BE2C (cell line): ENCODE results near the gene GLYR1.

Experiments
- DNase-seq: peaks from one replicate; pipeline ENCODE4 v3.0.0-alpha.2; 2020
- H3K27me3 ChIP-seq: fragments of 250-450 bp; sonication (Bioruptor Pico); 2 replicates; pipeline ENCODE4 v1.5.1; 2020; ENCODE audit warnings: mild to moderate bottlenecking
- H3K36me3 ChIP-seq: fragments of 250-450 bp; sonication (Bioruptor Pico); 2 replicates; pipeline ENCODE4 v1.5.1; 2020; ENCODE audit warnings: mild to moderate bottlenecking
- H3K4me1 ChIP-seq: fragments of 250-450 bp; sonication (Bioruptor Pico); 2 replicates; pipeline ENCODE4 v1.5.1; 2020
- H3K4me3 ChIP-seq: 2 replicates; pipeline ENCODE4 v1.5.1; 2011; ENCODE audit warnings: low read depth, low read length
- H3K9me3 ChIP-seq: fragments of 250-450 bp; sonication (Bioruptor Pico); 2 replicates; pipeline ENCODE4 v1.5.1; 2020
- TF ChIP-seq, protein P1 (sequence below): IDR thresholded peaks from 2 replicates; pipeline ENCODE4 v1.5.1; 2012; ENCODE audit warnings: mild to moderate bottlenecking, low read depth, low read length

The GLYR1 gene

DNA sequence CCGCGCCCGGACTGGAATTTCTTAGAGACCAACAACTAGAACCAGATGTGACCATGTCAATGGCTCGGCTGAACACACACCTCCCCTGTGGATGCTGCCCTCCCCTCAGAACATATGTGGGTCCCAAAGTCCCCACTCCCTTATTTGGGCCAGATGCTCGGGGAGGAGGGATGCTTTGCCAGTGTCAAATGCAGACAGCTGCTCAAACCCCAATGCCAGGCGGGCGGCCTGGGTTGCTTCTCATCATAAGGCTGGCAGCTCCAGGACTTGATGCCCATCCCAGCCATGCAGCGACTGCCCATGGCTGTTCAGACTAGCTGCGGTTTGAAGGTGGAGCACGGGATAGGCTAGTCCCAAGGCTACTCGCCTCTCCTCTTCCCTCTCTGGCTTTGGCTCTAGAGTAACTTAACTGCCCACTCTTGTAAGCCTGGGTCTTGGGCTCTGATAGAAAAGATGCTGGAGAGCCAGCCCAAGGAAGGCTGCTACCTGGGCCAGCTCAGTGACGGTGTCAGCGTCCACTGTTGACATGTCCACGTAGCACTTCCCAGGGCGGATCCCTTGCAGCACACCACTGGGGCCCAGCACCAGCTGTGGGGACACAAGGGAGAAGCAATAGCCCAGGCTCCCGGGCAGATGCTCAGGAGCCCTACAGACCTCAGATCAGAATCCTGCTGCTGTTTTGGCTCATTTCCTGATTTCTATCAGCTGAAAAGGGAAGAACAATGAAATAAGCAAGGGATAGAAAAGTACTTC lies 33.7 kb downstream of the GLYR1 start:
- Histone ChIP-seq H3K4me3 (no peak overlapping the region), H3K4me1 (no peaks in the 10 kb centered on the region), H3K9me3 (no peaks in the 10 kb centered on the region), H3K36me3 (peaks cover 66% of the 10 kb centered on the region), H3K27me3 (no peaks in the 10 kb centered on the region)
- no peak for DNase-seq
- TF ChIP-seq, protein P1, sequence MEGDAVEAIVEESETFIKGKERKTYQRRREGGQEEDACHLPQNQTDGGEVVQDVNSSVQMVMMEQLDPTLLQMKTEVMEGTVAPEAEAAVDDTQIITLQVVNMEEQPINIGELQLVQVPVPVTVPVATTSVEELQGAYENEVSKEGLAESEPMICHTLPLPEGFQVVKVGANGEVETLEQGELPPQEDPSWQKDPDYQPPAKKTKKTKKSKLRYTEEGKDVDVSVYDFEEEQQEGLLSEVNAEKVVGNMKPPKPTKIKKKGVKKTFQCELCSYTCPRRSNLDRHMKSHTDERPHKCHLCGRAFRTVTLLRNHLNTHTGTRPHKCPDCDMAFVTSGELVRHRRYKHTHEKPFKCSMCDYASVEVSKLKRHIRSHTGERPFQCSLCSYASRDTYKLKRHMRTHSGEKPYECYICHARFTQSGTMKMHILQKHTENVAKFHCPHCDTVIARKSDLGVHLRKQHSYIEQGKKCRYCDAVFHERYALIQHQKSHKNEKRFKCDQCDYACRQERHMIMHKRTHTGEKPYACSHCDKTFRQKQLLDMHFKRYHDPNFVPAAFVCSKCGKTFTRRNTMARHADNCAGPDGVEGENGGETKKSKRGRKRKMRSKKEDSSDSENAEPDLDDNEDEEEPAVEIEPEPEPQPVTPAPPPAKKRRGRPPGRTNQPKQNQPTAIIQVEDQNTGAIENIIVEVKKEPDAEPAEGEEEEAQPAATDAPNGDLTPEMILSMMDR = no peak

DNA sequence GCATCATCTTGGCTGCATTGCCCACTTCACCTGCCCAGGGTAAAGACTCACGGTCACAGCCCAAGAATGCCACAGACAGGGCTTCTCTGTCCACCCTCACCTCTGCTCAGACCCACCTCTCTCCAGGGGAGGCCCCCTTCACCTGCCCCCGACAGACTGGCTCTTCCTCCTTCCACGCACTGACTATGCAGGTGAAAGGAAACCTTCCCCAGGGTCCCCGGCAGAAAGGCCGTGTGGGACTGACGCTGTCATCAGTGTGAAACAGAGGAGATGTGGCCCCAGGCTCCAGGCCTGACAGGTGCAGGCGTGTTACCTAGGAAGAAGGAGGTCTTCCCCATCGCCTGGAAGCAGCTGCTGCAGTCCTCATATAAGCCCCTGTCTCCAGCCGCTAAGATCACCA lies 35.3 kb downstream of the GLYR1 start:
- Histone ChIP-seq H3K27me3 (no peaks in the 10 kb centered on the region), H3K4me1 (no peaks in the 10 kb centered on the region), H3K4me3 (no peak overlapping the region), H3K36me3 (peaks cover 68% of the 10 kb centered on the region), H3K9me3 (no peaks in the 10 kb centered on the region)
- TF ChIP-seq, protein P1 = no peak
- no peak for DNase-seq

DNA sequence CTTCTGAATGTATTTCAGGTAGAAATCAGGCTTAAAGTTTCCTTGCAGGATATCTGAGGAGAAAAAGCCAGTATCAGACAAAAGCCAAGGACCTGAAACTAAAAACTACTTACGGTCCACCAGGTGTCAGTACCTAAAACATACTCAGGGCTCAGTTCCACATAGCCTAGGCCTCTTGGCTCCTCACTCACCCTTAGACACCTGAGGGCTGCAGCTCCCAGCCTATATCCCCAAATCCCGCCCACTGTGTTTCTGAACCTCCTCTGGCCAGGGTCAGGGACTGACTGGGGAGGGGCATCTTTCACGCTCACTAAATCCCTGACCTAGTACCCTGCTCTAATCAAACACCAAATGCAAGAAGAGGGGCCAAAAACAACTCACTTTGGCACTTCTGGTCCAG lies 35.8 kb downstream of the GLYR1 start:
- H3K4me1 ChIP-seq = no peaks in the 10 kb centered on the region
- H3K4me3 ChIP-seq = no peak overlapping the region
- peaks cover 63% of the 10 kb centered on the region for H3K36me3 ChIP-seq
- H3K27me3 ChIP-seq = no peaks in the 10 kb centered on the region
- DNase-seq = no peak
- TF ChIP-seq, protein P1 = no peak
- H3K9me3 ChIP-seq = no peaks in the 10 kb centered on the region

DNA sequence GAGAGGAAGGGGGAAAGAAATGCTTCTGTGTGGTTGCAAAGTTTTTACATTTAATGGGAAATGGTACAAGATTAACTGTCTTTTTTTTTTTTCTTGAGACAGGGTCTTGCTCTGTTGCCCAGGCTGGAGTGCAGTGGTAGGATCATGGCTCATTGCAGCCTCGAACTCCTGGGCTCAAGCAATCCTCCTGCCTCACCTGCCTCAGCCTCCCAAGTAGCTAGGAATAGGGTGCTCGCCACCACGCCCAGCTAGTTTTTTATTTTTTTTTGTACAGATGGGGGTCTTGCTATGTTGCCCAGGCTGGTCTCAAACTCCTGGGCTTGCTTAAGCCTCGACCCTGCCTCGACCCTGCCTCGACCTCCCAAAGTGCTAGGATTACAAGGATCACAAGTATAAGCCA lies 40.8 kb downstream of the GLYR1 start:
- Histone ChIP-seq H3K36me3 (peaks cover 36% of the 10 kb centered on the region), H3K9me3 (no peaks in the 10 kb centered on the region), H3K27me3 (no peaks in the 10 kb centered on the region), H3K4me3 (no peak overlapping the region), H3K4me1 (no peaks in the 10 kb centered on the region)
- TF ChIP-seq, protein P1 = no peak
- DNase-seq = no peak

DNA sequence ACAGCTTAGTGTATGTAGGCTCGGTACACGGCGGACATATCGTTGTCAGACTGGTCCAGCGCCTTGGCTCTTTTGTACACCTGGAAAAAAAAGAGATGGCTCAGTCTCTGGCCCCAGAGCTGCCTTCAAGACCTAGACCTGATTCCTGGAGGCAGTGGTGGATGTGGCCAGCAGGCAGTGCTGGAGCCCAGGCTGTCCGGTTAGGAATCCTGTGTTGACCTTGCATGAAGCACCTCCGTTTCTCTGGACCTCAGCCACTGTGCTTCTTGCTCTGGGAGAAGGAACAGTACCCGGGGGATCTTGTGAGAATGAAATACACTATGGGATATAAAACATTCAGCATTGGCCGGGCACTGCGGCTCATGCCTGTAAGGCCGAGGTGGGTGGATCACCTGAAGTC lies 41.9 kb downstream of the GLYR1 start:
- Histone ChIP-seq H3K4me3 (no peak overlapping the region), H3K36me3 (peaks cover 32% of the 10 kb centered on the region), H3K4me1 (peaks cover 6% of the 10 kb centered on the region), H3K27me3 (no peaks in the 10 kb centered on the region), H3K9me3 (no peaks in the 10 kb centered on the region)
- TF ChIP-seq, protein P1 = 0 out of 2 replicates have a peak, but pooled peaks have one; percentile 5
- DNase-seq = no peak
